ENCODE results near the gene HRH1. TPM values are rescaled to one million over a fixed set of nuclear protein-coding genes. Genes with fewer than 3 reads are reported as not detected.

Gene HRH1
- total RNA-seq, 2 donors from 2014 or later, result 1.6 to 3.5 TPM

- Histone ChIP-seq H3K4me1 (peaks cover 0 to 25% of the 10 kb centered on the region in 2 donors), H3K4me3 (no peak overlapping the region), H3K36me3 (no peaks in the 10 kb centered on the region), H3K9me3 (no peaks in the 10 kb centered on the region), H3K27me3 (no peaks in the 10 kb centered on the region), H3K27ac (peak overlapping the region; percentile 1 to 67)
- peak; percentile 85 for DNase-seq (ENCODE audit: low spot score)
- TF ChIP-seq CTCF (IDR thresholded peaks at IDR 0.05), result no peak
Measured at GRCh38 chr3:11185564-11186317, 31.4 kb downstream of the HRH1 start.

GRCh38 chr3:11186318-11186692, 32.0 kb downstream of the HRH1 start:
- Histone ChIP-seq H3K9me3 (no peaks in the 10 kb centered on the region), H3K4me3 (no peak overlapping the region), H3K36me3 (no peaks in the 10 kb centered on the region), H3K27ac (peak overlapping the region; percentile 1 to 67), H3K4me1 (peaks cover 0 to 25% of the 10 kb centered on the region in 2 donors), H3K27me3 (no peaks in the 10 kb centered on the region)
- DNase-seq (ENCODE audit: low spot score), result no peak
- no peak for TF ChIP-seq CTCF (IDR thresholded peaks at IDR 0.05)

GRCh38 chr3:11186771-11187191, 32.5 kb downstream of the HRH1 start:
- Histone ChIP-seq H3K9me3 (no peaks in the 10 kb centered on the region), H3K4me3 (no peak overlapping the region), H3K4me1 (peaks cover 0 to 25% of the 10 kb centered on the region in 2 donors), H3K27me3 (no peaks in the 10 kb centered on the region), H3K27ac (peak overlapping the region; percentile 1 to 67), H3K36me3 (no peaks in the 10 kb centered on the region)
- DNase-seq (ENCODE audit: low spot score), result no peak
- no peak for TF ChIP-seq CTCF (IDR thresholded peaks at IDR 0.05)

DNA sequence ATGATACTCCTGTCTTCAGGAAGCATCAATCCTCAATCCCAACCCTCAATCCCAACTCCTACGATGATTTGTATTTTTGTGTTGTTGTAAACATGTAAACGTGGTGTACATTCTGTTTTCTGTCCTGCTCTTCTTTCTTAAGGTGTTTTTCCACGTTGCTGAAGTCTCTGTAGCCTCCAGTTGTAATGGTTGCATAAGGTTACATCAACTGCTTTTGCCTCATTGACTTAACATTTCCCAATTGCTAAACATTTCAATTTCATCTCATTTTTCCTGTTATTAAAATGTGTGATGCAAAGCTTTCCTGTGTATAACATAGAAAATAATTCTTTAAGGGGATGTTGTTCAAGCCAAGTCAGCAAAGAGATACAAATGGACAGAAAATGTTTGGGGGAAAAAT, 33.4 kb downstream of the HRH1 start:
- no peak for DNase-seq (ENCODE audit: low spot score)
- TF ChIP-seq CTCF (IDR thresholded peaks at IDR 0.05), result no peak
- Histone ChIP-seq H3K4me3 (no peak overlapping the region), H3K4me1 (peaks cover 0 to 25% of the 10 kb centered on the region in 2 donors), H3K36me3 (no peaks in the 10 kb centered on the region), H3K27me3 (no peaks in the 10 kb centered on the region), H3K27ac (no peak overlapping the region), H3K9me3 (no peaks in the 10 kb centered on the region)

GRCh38 chr3:11188231-11188630, 33.9 kb downstream of the HRH1 start:
- Histone ChIP-seq H3K9me3 (no peaks in the 10 kb centered on the region), H3K4me1 (peaks cover 0 to 25% of the 10 kb centered on the region in 2 donors), H3K4me3 (no peak overlapping the region), H3K27ac (no peak overlapping the region), H3K36me3 (no peaks in the 10 kb centered on the region), H3K27me3 (no peaks in the 10 kb centered on the region)
- no peak for DNase-seq (ENCODE audit: low spot score)
- no peak for TF ChIP-seq CTCF (IDR thresholded peaks at IDR 0.05)

GRCh38 chr3:11195201-11195600, 40.9 kb downstream of the HRH1 start:
- H3K4me1 ChIP-seq, result peaks cover 0 to 19% of the 10 kb centered on the region in 2 donors
- no peaks in the 10 kb centered on the region for H3K27me3 ChIP-seq
- no peaks in the 10 kb centered on the region for H3K9me3 ChIP-seq
- H3K4me3 ChIP-seq, result no peak overlapping the region
- H3K27ac ChIP-seq, result no peak overlapping the region
- TF ChIP-seq CTCF (IDR thresholded peaks at IDR 0.05), result no peak
- no peak for DNase-seq (ENCODE audit: low spot score)
- H3K36me3 ChIP-seq, result no peaks in the 10 kb centered on the region
